ENCODE data around the gene CDC42SE2.

- TF ChIP-seq, protein P1, sequence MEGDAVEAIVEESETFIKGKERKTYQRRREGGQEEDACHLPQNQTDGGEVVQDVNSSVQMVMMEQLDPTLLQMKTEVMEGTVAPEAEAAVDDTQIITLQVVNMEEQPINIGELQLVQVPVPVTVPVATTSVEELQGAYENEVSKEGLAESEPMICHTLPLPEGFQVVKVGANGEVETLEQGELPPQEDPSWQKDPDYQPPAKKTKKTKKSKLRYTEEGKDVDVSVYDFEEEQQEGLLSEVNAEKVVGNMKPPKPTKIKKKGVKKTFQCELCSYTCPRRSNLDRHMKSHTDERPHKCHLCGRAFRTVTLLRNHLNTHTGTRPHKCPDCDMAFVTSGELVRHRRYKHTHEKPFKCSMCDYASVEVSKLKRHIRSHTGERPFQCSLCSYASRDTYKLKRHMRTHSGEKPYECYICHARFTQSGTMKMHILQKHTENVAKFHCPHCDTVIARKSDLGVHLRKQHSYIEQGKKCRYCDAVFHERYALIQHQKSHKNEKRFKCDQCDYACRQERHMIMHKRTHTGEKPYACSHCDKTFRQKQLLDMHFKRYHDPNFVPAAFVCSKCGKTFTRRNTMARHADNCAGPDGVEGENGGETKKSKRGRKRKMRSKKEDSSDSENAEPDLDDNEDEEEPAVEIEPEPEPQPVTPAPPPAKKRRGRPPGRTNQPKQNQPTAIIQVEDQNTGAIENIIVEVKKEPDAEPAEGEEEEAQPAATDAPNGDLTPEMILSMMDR (IDR thresholded peaks at IDR 0.05; ENCODE audit: low read length) = no peak
- TF ChIP-seq EZH2 (IDR thresholded peaks at IDR 0.05; ENCODE audit: borderline replicate concordance, low read length) = no peak
Observed at GRCh38 chr5:131220566-131220965, 43.3 kb upstream of the CDC42SE2 start.

Data from OCI-LY1 (cell line).